ENCODE measurements around the gene CD63.

Gene CD63

DNA sequence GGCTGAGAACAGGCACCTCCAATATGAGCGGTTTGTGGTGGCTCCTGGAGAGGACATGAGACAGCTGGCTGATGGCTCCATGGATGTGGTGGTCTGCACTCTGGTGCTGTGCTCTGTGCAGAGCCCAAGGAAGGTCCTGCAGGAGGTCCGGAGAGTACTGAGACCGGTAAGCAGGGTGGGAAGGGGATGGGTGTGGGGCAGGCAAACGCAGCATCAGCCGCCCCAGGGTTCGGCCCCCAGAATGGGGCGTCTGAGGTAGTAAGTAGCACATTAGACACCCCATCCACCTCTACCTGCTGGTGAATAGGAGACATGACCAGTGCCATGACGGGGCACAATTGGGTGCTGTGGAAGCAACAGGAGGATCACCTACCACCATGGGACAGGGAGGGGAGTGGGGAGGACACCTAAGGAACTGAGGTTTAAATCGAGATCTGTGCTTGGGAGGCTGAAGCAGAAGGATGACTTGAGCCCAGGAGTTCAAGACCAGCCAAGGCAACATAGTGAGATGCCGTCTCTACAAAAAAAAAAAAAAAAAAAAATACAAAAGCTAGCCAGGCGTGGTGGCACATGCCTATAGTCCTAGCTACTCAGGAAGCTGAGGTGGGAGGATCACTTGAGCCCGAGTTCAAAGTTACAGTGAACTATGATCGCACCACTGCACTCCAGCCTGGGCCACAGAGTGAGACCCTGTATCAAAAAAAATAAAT is 46.6 kb downstream of the CD63 start:
- DNase-seq (ENCODE audit: low read depth): no peak
- no peak overlapping the region for H3K4me3 ChIP-seq (ENCODE audit: low read depth, low read length)
- TF ChIP-seq MYC (IDR thresholded peaks at IDR 0.05; ENCODE audit: low read depth, low read length) (no peak), POLR2A (IDR thresholded peaks at IDR 0.05; ENCODE audit: extremely low read depth, insufficient read length) (no peak)
- TF ChIP-seq, protein P1, sequence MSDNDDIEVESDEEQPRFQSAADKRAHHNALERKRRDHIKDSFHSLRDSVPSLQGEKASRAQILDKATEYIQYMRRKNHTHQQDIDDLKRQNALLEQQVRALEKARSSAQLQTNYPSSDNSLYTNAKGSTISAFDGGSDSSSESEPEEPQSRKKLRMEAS (IDR thresholded peaks at IDR 0.05; ENCODE audit: low read depth, low read length): no peak
- TF ChIP-seq, protein P2, sequence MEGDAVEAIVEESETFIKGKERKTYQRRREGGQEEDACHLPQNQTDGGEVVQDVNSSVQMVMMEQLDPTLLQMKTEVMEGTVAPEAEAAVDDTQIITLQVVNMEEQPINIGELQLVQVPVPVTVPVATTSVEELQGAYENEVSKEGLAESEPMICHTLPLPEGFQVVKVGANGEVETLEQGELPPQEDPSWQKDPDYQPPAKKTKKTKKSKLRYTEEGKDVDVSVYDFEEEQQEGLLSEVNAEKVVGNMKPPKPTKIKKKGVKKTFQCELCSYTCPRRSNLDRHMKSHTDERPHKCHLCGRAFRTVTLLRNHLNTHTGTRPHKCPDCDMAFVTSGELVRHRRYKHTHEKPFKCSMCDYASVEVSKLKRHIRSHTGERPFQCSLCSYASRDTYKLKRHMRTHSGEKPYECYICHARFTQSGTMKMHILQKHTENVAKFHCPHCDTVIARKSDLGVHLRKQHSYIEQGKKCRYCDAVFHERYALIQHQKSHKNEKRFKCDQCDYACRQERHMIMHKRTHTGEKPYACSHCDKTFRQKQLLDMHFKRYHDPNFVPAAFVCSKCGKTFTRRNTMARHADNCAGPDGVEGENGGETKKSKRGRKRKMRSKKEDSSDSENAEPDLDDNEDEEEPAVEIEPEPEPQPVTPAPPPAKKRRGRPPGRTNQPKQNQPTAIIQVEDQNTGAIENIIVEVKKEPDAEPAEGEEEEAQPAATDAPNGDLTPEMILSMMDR (IDR thresholded peaks at IDR 0.05; ENCODE audit: low read depth, low read length): no peak

DNA sequence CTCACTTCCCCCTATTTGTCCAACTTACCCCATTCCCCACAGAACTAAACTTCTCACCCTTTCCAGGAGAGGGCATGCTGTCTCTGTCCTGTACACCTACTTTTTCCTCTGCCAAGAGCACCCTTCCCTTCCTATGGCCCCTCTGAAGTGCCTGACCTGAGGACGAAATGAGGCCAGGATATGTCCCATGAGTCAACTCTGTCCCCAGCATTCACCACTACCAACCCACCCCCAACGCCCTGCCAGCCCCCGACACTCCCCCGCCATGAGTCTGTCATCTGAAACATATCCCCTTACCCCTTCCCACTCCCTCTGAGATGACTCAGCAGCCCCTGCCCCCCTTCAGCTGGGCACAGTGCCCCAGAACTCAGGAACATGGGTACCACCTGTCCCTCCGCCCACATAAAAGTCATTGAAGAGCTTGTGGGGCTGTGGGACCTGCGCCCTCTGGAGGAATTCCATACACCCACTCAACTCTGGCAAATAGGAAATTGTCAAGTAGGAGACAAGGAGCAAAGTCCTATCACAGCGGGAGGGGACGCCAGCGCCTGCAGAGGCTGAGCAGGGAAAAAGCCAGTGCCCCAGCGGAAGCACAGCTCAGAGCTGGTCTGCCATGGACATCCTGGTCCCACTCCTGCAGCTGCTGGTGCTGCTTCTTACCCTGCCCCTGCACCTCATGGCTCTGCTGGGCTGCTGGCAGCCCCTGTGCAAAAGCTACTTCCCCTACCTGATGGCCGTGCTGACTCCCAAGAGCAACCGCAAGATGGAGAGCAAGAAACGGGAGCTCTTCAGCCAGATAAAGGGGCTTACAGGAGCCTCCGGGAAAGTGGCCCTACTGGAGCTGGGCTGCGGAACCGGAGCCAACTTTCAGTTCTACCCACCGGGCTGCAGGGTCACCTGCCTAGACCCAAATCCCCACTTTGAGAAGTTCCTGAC is 47.4 kb downstream of the CD63 start:
- TF ChIP-seq POLR2A (IDR thresholded peaks at IDR 0.05; ENCODE audit: extremely low read depth, insufficient read length) (no peak), MYC (IDR thresholded peaks at IDR 0.05; ENCODE audit: low read depth, low read length) (0 out of 2 replicates have a peak, but pooled peaks have one; percentile 26)
- TF ChIP-seq, protein P2 (IDR thresholded peaks at IDR 0.05; ENCODE audit: low read depth, low read length): peak; percentile 53
- DNase-seq (ENCODE audit: low read depth): peak; percentile 76
- no peak overlapping the region for H3K4me3 ChIP-seq (ENCODE audit: low read depth, low read length)

DNA sequence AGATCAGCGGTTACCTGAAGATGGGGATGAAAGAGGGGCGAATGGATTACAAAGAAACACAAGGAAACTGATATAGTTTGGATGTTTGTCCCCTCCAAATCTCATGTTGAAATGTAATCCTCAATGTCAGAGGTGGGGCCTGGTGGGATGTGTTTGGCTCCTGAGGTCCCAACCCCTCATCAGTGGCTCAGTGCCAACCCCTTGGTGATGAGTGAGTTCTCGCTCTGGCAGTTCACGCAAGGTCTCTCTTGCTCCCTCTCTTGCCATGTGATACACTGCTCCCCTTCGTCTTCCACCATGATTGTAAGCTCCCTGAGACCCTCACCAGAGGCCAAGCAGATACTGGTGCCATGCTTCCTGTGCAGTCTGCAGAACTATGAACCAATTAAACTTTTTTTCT is 49.1 kb downstream of the CD63 start:
- DNase-seq (ENCODE audit: low read depth): no peak
- TF ChIP-seq, protein P2 (IDR thresholded peaks at IDR 0.05; ENCODE audit: low read depth, low read length): no peak
- TF ChIP-seq MYC (IDR thresholded peaks at IDR 0.05; ENCODE audit: low read depth, low read length) (no peak), POLR2A (IDR thresholded peaks at IDR 0.05; ENCODE audit: extremely low read depth, insufficient read length) (no peak)
- TF ChIP-seq, protein P1 (IDR thresholded peaks at IDR 0.05; ENCODE audit: low read depth, low read length): no peak
- H3K4me3 ChIP-seq (ENCODE audit: low read depth, low read length): no peak overlapping the region

DNA sequence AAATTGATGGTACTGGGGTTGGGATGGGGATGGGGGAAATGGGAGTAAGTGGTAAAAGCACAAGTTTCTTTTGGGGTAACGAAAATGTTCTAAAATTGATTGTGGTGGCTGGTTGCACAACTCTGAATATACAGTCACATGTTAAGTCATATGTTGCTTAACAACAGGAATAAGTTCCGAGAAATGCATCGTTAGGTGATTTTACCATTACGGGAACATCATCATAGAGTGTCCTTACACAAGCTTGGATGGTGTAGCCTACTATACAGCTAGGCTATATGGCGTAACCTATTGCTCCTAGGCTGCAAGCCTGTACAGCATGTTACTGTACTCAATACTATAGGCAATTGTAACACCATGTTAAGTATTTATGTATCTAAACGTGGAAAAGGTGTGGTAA is 52.1 kb downstream of the CD63 start:
- no peak overlapping the region for H3K4me3 ChIP-seq (ENCODE audit: low read depth, low read length)
- TF ChIP-seq, protein P1 (IDR thresholded peaks at IDR 0.05; ENCODE audit: low read depth, low read length): no peak
- TF ChIP-seq, protein P2 (IDR thresholded peaks at IDR 0.05; ENCODE audit: low read depth, low read length): no peak
- no peak for TF ChIP-seq POLR2A (IDR thresholded peaks at IDR 0.05; ENCODE audit: extremely low read depth, insufficient read length)
- TF ChIP-seq MYC (IDR thresholded peaks at IDR 0.05; ENCODE audit: low read depth, low read length): no peak
- DNase-seq (ENCODE audit: low read depth): peak; percentile 58

DNA sequence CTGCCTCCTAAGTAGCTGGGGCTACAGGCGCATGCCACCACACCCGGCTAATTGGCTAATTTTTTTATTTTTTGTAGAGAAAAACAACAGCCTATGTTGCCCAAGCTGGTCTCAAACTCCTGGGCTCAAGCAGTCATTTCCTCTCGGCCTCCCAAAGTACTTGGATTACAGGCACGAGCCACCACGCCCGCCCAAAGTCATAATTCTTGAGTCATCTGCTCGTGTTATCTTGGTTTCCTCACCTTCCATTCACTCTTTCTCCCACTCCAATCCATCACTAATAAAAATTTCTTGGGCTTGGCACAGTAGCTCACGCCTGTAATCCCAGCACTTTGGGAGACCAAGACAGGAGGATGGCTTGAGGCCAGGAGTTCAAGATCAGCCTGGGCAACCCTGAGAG is 53.1 kb downstream of the CD63 start:
- no peak for DNase-seq (ENCODE audit: low read depth)
- no peak overlapping the region for H3K4me3 ChIP-seq (ENCODE audit: low read depth, low read length)

More for the DNA sequence above, 53.1 kb downstream of the CD63 start:
- TF ChIP-seq POLR2A (IDR thresholded peaks at IDR 0.05; ENCODE audit: extremely low read depth, insufficient read length): no peak
- TF ChIP-seq, protein P2 (IDR thresholded peaks at IDR 0.05; ENCODE audit: low read depth, low read length): no peak
- no peak for TF ChIP-seq MYC (IDR thresholded peaks at IDR 0.05; ENCODE audit: low read depth, low read length)
- TF ChIP-seq, protein P1 (IDR thresholded peaks at IDR 0.05; ENCODE audit: low read depth, low read length): no peak

Data from NB4 (cell line).